Vagina (tissue), 2 donors: ENCODE data around the gene WDR70.
"Not testable (repeated sequence)": the region's sequence is repeated elsewhere in the genome, so short reads cannot be mapped to it uniquely, and the experiment has no call there.

Source experiments
- CTCF ChIP-seq, 3 experiments: fragments of 450-650 bp in 2 of 3; fragments of 200-600 bp in 1 of 3; sonication (generic) in 1 of 3; IDR thresholded peaks; one replicate each; pipeline ENCODE4 v1.5.1; 2017 to 2019; ENCODE audit warnings: antibody characterized with exemption in 3 of 3, mild to moderate bottlenecking in 2 of 3, moderate library complexity in 2 of 3
- POLR2A ChIP-seq, 2 donors: fragments of 450-650 bp; IDR thresholded peaks; one replicate each; pipeline ENCODE4 v1.6.1; 2017; ENCODE audit warnings: antibody characterized with exemption in 2 of 2, mild to moderate bottlenecking in 2 of 2, moderate library complexity in 2 of 2
- POLR2AphosphoS5 ChIP-seq, 2 donors: sonication (generic); formaldehyde crosslinking; IDR thresholded peaks; one replicate each; pipeline ENCODE4 v1.9.0; 2017; ENCODE audit warnings: antibody characterized with exemption in 2 of 2, mild to moderate bottlenecking in 2 of 2, low read depth in 1 of 2; ENCODE audit not compliant: insufficient read depth in 1 of 2

GRCh38 chr5:37622354-37622753, 243.2 kb downstream of the WDR70 start:
- TF ChIP-seq CTCF (IDR thresholded peaks at IDR 0.05); POLR2AphosphoS5 (IDR thresholded peaks at IDR 0.05; ENCODE audit: insufficient read depth in 1 of 2, low read depth in 1 of 2); POLR2A (IDR thresholded peaks at IDR 0.05): not testable (repeated sequence)
